Activated B cell treated with CpG ODN at 0.5 μM for 24 hours (primary cell): ENCODE data around the gene KIFBP. TPM values are rescaled to one million over a fixed set of nuclear protein-coding genes. Genes with fewer than 3 reads are reported as not detected.

Experiments
- ATAC-seq: fragments of 200-7000 bp; cut with Tn5 transposase; one replicate; pipeline ENCODE4 v1.10.0; 2021; ENCODE audit warnings: low read depth, mild to moderate bottlenecking, moderate library complexity
- CTCF ChIA-PET: fragments of 350-600 bp; sonication (Branson Sonifier 250); formaldehyde crosslinking; loops from one replicate; lab custom pipeline; 2021; ENCODE audit warnings: antibody characterized with exemption; lab: Charles Lee
- POLR2A ChIA-PET: fragments of 350-600 bp; sonication (Branson Sonifier 250); formaldehyde crosslinking; loops from one replicate; lab custom pipeline; 2021; ENCODE audit warnings: antibody characterized with exemption; lab: Charles Lee
- DNase-seq: peaks from one replicate; pipeline ENCODE4 v3.0.0; 2022
- H3K27ac Mint-ChIP-seq: one replicate; pipeline ENCODE4 v1.8.0; 2020; ENCODE audit warnings: mixed read lengths
- H3K27me3 Mint-ChIP-seq: one replicate; pipeline ENCODE4 v1.8.0; 2021; ENCODE audit warnings: mixed read lengths
- H3K36me3 Mint-ChIP-seq: one replicate; pipeline ENCODE4 v1.8.0; 2021; ENCODE audit warnings: low read depth, mixed read lengths
- H3K4me1 Mint-ChIP-seq: one replicate; pipeline ENCODE4 v1.8.0; 2021; ENCODE audit warnings: mixed read lengths
- H3K4me3 Mint-ChIP-seq: one replicate; pipeline ENCODE4 v1.8.0; 2020; ENCODE audit warnings: mild to moderate bottlenecking, mixed read lengths
- H3K9me3 Mint-ChIP-seq: one replicate; pipeline ENCODE4 v1.8.0; 2020; ENCODE audit warnings: mixed read lengths
- intact Hi-C: fragments of 100-400 bp; cut with micrococcal nuclease; formaldehyde crosslinking; loops from one replicate; pipeline ENCODE4 v1.15.1; 2024
- total RNA-seq: library from RNA; stranded (reverse); gene quantifications from 2 replicates; pipeline ENCODE4 v1.2.3, GENCODE V29; 2022
- TF ChIP-seq, protein P1 (sequence below): fragments of 200-600 bp; IDR thresholded peaks from one replicate; pipeline ENCODE4 v1.8.0; 2022; ENCODE audit warnings: antibody characterized with exemption, mild to moderate bottlenecking

KIFBP gene
- total RNA-seq, 1 donor from 2014 or later, result 7.7 TPM

DNA sequence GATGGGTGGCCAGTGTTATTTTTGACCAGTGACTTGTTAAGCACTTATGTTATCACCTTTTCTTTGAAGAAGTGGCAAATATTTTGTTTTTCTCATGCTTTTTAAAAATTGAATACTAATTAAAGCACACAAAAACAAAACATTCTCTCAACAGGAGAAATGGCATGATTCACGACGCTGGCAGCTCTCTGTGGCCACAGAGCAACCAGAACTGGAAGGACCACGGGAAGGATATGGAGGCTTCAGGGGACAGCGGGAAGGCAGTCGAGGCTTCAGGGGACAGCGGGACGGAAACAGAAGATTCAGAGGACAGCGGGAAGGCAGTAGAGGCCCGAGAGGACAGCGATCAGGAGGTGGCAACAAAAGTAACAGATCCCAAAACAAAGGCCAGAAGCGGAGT lies 6.2 kb upstream of the KIFBP start:
- Mint-ChIP-seq H3K27ac (no peak overlapping the region), H3K4me3 (no peak overlapping the region), H3K4me1 (peaks cover 2% of the 10 kb centered on the region), H3K27me3 (no peaks in the 10 kb centered on the region), H3K9me3 (no peaks in the 10 kb centered on the region), H3K36me3 (peaks cover 78% of the 10 kb centered on the region)
- CTCF ChIA-PET, result no interaction called here
- intact Hi-C loops, result loop anchor here (10.0 kb wide), 1 partner anchor 202 kb away; the partner anchor contains the start of gene SUPV3L1
- POLR2A ChIA-PET, result interaction anchor here (0.7 kb wide), 1 partner anchor 83 kb away, joined by 3 read pairs; no protein-coding TSS in a partner anchor
- ATAC-seq (no peak), DNase-seq (no peak)
- TF ChIP-seq, protein P1, sequence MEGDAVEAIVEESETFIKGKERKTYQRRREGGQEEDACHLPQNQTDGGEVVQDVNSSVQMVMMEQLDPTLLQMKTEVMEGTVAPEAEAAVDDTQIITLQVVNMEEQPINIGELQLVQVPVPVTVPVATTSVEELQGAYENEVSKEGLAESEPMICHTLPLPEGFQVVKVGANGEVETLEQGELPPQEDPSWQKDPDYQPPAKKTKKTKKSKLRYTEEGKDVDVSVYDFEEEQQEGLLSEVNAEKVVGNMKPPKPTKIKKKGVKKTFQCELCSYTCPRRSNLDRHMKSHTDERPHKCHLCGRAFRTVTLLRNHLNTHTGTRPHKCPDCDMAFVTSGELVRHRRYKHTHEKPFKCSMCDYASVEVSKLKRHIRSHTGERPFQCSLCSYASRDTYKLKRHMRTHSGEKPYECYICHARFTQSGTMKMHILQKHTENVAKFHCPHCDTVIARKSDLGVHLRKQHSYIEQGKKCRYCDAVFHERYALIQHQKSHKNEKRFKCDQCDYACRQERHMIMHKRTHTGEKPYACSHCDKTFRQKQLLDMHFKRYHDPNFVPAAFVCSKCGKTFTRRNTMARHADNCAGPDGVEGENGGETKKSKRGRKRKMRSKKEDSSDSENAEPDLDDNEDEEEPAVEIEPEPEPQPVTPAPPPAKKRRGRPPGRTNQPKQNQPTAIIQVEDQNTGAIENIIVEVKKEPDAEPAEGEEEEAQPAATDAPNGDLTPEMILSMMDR, result no peak

DNA sequence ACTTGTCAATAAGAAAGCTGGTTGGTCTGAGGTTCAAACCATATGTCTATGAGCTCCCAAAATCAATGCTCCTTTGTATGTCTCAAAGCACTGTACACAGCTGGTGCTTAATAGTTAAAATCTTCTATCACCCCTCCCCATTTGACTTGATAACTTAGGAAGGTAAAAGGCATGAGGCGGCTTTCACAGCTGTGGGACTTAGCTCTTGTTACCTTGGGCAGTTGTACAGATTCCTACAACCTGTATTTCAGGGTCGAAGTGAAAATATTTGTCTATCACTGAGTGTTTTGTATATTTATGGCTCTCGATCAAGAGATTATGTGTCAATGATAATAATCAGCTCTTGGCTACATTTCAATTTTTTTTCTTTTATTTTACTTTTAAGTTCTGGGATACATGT lies 992 bp upstream of the KIFBP start:
- H3K27me3 Mint-ChIP-seq, result no peaks in the 10 kb centered on the region

DNA sequence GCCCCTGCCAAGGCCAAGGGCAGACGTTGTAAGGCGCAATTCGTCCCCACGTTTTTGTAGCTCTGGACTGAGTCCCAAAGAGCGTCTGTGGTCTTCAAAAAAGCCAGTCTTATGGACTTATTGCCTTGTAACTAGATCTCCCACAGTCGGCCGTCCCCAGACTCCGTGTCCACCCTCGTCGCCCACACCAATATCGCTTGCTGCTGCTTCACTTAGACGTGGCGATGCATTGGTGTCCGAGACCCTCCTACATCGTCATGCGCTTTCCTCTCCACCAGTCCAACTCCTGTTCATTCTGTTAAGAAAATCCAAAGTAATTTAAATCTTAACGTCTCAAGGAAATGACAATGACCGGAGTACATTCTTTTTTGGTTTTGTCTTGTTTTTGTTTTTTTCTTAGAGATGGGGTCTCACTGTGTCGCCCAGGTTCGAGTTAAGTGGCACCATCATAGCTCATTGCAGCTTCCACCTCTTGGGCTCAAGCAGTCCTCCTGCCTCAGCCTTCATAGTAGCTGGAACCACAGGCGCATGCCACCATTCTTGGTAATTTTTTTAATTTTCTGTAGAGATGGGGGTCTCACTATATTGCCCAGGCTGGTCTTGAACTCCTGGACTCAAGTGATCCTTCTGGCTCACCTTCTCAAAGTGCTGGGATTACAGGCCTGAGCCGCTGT lies 851 bp downstream of the KIFBP start:
- intact Hi-C loops, result loop anchor here (10.0 kb wide), 1 partner anchor 195 kb away; the partner anchor contains the start of gene SUPV3L1
- Mint-ChIP-seq H3K9me3 (no peaks in the 10 kb centered on the region), H3K4me1 (peaks cover 40% of the 10 kb centered on the region), H3K4me3 (peak overlapping the region; percentile 97), H3K36me3 (peaks cover 19% of the 10 kb centered on the region), H3K27ac (peak overlapping the region; percentile 88), H3K27me3 (no peaks in the 10 kb centered on the region)
- ATAC-seq (no peak), DNase-seq (no peak)
- TF ChIP-seq, protein P1, result no peak
- ChIA-PET POLR2A (interaction anchor here (1.8 kb wide), 1 partner anchor 33 kb away, joined by 9 read pairs; the partner anchor contains the start of gene DDX21), CTCF (interaction anchor here (3.2 kb wide), 1 partner anchor 104 kb away, joined by 16 read pairs; no protein-coding TSS in a partner anchor)

More for the DNA sequence above, 992 bp upstream of the KIFBP start:
- peak overlapping the region; percentile 97 for H3K4me3 Mint-ChIP-seq
- no peak overlapping the region for H3K27ac Mint-ChIP-seq
- POLR2A ChIA-PET, result interaction anchor here (0.7 to 1.2 kb wide), 3 partner anchors 16 to 161 kb away, joined by 3 to 9 read pairs (median 4); partner anchors contain the start of genes DDX21 and STOX1
- no peak for ATAC-seq
- intact Hi-C loops, result loop anchor here (1.0 to 10.0 kb wide), 4 partner anchors 30 to 197 kb away; partner anchors contain the start of gene SUPV3L1
- TF ChIP-seq, protein P1, result no peak
- peaks cover 34% of the 10 kb centered on the region for H3K4me1 Mint-ChIP-seq
- CTCF ChIA-PET, result interaction anchor here (1.1 to 3.2 kb wide), 3 partner anchors 18 to 137 kb away, joined by 3 to 16 read pairs (median 5); no protein-coding TSS in a partner anchor
- H3K9me3 Mint-ChIP-seq, result no peaks in the 10 kb centered on the region
- no peak for DNase-seq
- H3K36me3 Mint-ChIP-seq, result peaks cover 35% of the 10 kb centered on the region

- ChIA-PET POLR2A (interaction anchor here (0.6 to 1.4 kb wide), 3 partner anchors 7 to 37 kb away, joined by 3 to 5 read pairs (median 4); partner anchors contain the start of gene DDX21), CTCF (no interaction called here)
- H3K4me1 Mint-ChIP-seq, result peaks cover 43% of the 10 kb centered on the region
- ATAC-seq (no peak), DNase-seq (no peak)
- H3K27me3 Mint-ChIP-seq, result no peaks in the 10 kb centered on the region
- H3K4me3 Mint-ChIP-seq, result no peak overlapping the region
- no peak overlapping the region for H3K27ac Mint-ChIP-seq
- no peaks in the 10 kb centered on the region for H3K9me3 Mint-ChIP-seq
- H3K36me3 Mint-ChIP-seq, result peaks cover 5% of the 10 kb centered on the region
- TF ChIP-seq, protein P1, result no peak
- intact Hi-C loops, result no loop called here
Measured at GRCh38 chr10:68992636-68993440, 4.2 kb downstream of the KIFBP start.
